ENCODE measurements around the gene FYB1. TPM values are rescaled to one million over a fixed set of nuclear protein-coding genes. Genes with fewer than 3 reads are reported as not detected.

FYB1 gene
- total RNA-seq, 1 experiment from 2014 or later = not detected

GRCh38 chr5:39116344-39117170 is 102.8 kb downstream of the FYB1 start:
- Histone ChIP-seq H4K20me1 (ENCODE audit: control insufficient read depth, insufficient read depth, insufficient read length) (no peaks in the 10 kb centered on the region), H3K79me2 (ENCODE audit: insufficient read depth, low read length) (no peaks in the 10 kb centered on the region), H4K8ac (replicated peaks; ENCODE audit: insufficient read length, low read depth, low read length) (no peak overlapping the region), H3K9me3 (ENCODE audit: control insufficient read depth, low read depth, low read length) (no peaks in the 10 kb centered on the region), H3K4me2 (ENCODE audit: insufficient read depth, insufficient read length, low read length) (no peak overlapping the region), H3K79me1 (ENCODE audit: insufficient read depth, low read depth, low read length, poor library complexity, severe bottlenecking) (no peaks in the 10 kb centered on the region), H2AK5ac (ENCODE audit: insufficient read length, low read length) (no peak overlapping the region), H2AFZ (ENCODE audit: low read length) (no peak overlapping the region), H3K14ac (ENCODE audit: insufficient read depth, low read length) (no peak overlapping the region), H4K91ac (ENCODE audit: insufficient read length, low read depth, low read length) (no peak overlapping the region), H2BK12ac (ENCODE audit: insufficient read length, low read depth, low read length) (no peak overlapping the region), H3K18ac (ENCODE audit: insufficient read length, low read depth, low read length) (no peak overlapping the region), H2BK20ac (ENCODE audit: low read depth, low read length, poor library complexity, severe bottlenecking) (no peak overlapping the region), H3K27me3 (ENCODE audit: insufficient read depth, low read length) (no peaks in the 10 kb centered on the region), H3K56ac (ENCODE audit: insufficient read length, low read depth, low read length) (no peak overlapping the region), H2BK120ac (ENCODE audit: low read depth, low read length, poor library complexity, severe bottlenecking) (no peak overlapping the region), H4K5ac (ENCODE audit: insufficient read length, low read depth, low read length) (no peak overlapping the region), H2BK15ac (ENCODE audit: low read depth, low read length) (no peak overlapping the region), H2BK5ac (ENCODE audit: insufficient read length, low read length) (no peak overlapping the region), H3T11ph (ENCODE audit: low read length) (no peak overlapping the region), H3K23me2 (ENCODE audit: insufficient read length, low read depth, low read length, poor library complexity, severe bottlenecking) (no peaks in the 10 kb centered on the region), H3K9ac (ENCODE audit: extremely low read depth, insufficient read length, low read length) (no peak overlapping the region), H3K27ac (ENCODE audit: insufficient read length, low read depth, low read length) (no peak overlapping the region), H3K23ac (ENCODE audit: insufficient read length, low read depth, low read length) (no peak overlapping the region), H3K4me1 (ENCODE audit: insufficient read depth, low read length) (no peaks in the 10 kb centered on the region), H3K4ac (ENCODE audit: low read depth, low read length) (no peak overlapping the region)
- no peaks in the 10 kb centered on the region for H3K9me3 Mint-ChIP-seq
- no peaks in the 10 kb centered on the region for H3K27me3 Mint-ChIP-seq (ENCODE audit: low read depth)
- DNase-seq = no peak
- TF ChIP-seq, protein P1, sequence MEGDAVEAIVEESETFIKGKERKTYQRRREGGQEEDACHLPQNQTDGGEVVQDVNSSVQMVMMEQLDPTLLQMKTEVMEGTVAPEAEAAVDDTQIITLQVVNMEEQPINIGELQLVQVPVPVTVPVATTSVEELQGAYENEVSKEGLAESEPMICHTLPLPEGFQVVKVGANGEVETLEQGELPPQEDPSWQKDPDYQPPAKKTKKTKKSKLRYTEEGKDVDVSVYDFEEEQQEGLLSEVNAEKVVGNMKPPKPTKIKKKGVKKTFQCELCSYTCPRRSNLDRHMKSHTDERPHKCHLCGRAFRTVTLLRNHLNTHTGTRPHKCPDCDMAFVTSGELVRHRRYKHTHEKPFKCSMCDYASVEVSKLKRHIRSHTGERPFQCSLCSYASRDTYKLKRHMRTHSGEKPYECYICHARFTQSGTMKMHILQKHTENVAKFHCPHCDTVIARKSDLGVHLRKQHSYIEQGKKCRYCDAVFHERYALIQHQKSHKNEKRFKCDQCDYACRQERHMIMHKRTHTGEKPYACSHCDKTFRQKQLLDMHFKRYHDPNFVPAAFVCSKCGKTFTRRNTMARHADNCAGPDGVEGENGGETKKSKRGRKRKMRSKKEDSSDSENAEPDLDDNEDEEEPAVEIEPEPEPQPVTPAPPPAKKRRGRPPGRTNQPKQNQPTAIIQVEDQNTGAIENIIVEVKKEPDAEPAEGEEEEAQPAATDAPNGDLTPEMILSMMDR (conservative IDR thresholded peaks at IDR 0.05) = no peak
- no peaks in the 10 kb centered on the region for H3K4me1 Mint-ChIP-seq
- no peak overlapping the region for H3K4me3 Mint-ChIP-seq
- no peak overlapping the region for H3K27ac Mint-ChIP-seq
- WGBS (ENCODE audit: extremely low coverage, insufficient read length, low lambda C conversion rate) = no CpG with 5 or more reads among the region's 3 CpGs
- H3K36me3 Mint-ChIP-seq (ENCODE audit: insufficient read depth in 1 of 3, low read depth in 3 of 3) = no peaks in the 10 kb centered on the region

All from H9 (cell line).